ENCODE measurements around the gene PRRG2.

Gene PRRG2

GRCh38 chr19:49557641-49558325, 23.3 kb upstream of the PRRG2 start:
- DNase-seq: no peak

GRCh38 chr19:49558591-49558990, 22.5 kb upstream of the PRRG2 start:
- peak; percentile 45 for DNase-seq

GRCh38 chr19:49559443-49559842, 21.7 kb upstream of the PRRG2 start:
- no peak for DNase-seq

GRCh38 chr19:49559928-49560327, 21.2 kb upstream of the PRRG2 start:
- DNase-seq: no peak

- DNase-seq: peak; percentile 42
These were observed 20.7 kb upstream of the PRRG2 start for GRCh38 chr19:49560358-49560900.

- peak; percentile 27 for DNase-seq
These were observed 16.5 kb upstream of the PRRG2 start for GRCh38 chr19:49564616-49565045.

- no peak for DNase-seq
These were observed 15.9 kb upstream of the PRRG2 start for GRCh38 chr19:49565261-49565660.

GRCh38 chr19:49566302-49566701, 14.8 kb upstream of the PRRG2 start:
- DNase-seq: no peak

- peak; percentile 78 for DNase-seq
These were observed 13.2 kb upstream of the PRRG2 start for GRCh38 chr19:49567861-49568441.

GRCh38 chr19:49570138-49570856, 10.8 kb upstream of the PRRG2 start:
- DNase-seq: peak; percentile 87

- DNase-seq: peak; percentile 39
These were observed 10.0 kb upstream of the PRRG2 start for GRCh38 chr19:49570997-49571676.

GRCh38 chr19:49573009-49573408, 8.1 kb upstream of the PRRG2 start:
- no peak for DNase-seq

- DNase-seq: no peak
These were observed 7.7 kb upstream of the PRRG2 start for GRCh38 chr19:49573425-49573824.

- DNase-seq: no peak
These were observed 6.8 kb upstream of the PRRG2 start for GRCh38 chr19:49574206-49574755.

- DNase-seq: no peak
These were observed 1.9 kb upstream of the PRRG2 start for GRCh38 chr19:49579193-49579592.

- no peak for DNase-seq
These were observed 1.2 kb upstream of the PRRG2 start for GRCh38 chr19:49579947-49580263.

GRCh38 chr19:49580264-49581006, 681 bp upstream of the PRRG2 start, which contains the start of gene NOSIP:
TSS of gene NOSIP (minus strand) at chr19:49580556. CDS start at chr19:49560691, 19,865 bp downstream.
- DNase-seq: peak; percentile 98

- no peak for DNase-seq
These were observed 2.1 kb downstream of the PRRG2 start for GRCh38 chr19:49583239-49583638.

- DNase-seq: no peak
These were observed 3.9 kb downstream of the PRRG2 start for GRCh38 chr19:49585023-49585422.

- DNase-seq: no peak
These were observed 6.1 kb downstream of the PRRG2 start for GRCh38 chr19:49587227-49587626.

GRCh38 chr19:49588365-49589122, 7.4 kb downstream of the PRRG2 start:
- peak; percentile 29 for DNase-seq
